Measurements from ENCODE around the gene ERCC1. TPM values are rescaled to one million over a fixed set of nuclear protein-coding genes. Genes with fewer than 3 reads are reported as not detected.

ERCC1 gene
- total RNA-seq, 1 experiment from 2014 or later: 62.4 TPM

- peaks cover 10% of the 10 kb centered on the region for H3K23me2 ChIP-seq (ENCODE audit: insufficient read length, low read depth, low read length, poor library complexity, severe bottlenecking)
- no peak overlapping the region for H2AK5ac ChIP-seq (ENCODE audit: insufficient read length, low read length)
- no peak overlapping the region for H2BK12ac ChIP-seq (ENCODE audit: insufficient read length, low read depth, low read length)
- peaks cover 19 to 22% of the 10 kb centered on the region in 2 experiments for H3K4me1 Mint-ChIP-seq
- no peaks in the 10 kb centered on the region for H3K27me3 ChIP-seq (ENCODE audit: insufficient read depth, low read length)
- H2AFZ ChIP-seq (ENCODE audit: low read length): no peak overlapping the region
- H2BK20ac ChIP-seq (ENCODE audit: low read depth, low read length, poor library complexity, severe bottlenecking): no peak overlapping the region
- H3T11ph ChIP-seq (ENCODE audit: low read length): no peak overlapping the region
- H3K14ac ChIP-seq (ENCODE audit: insufficient read depth, low read length): no peak overlapping the region
- no CpG with 5 or more reads among the region's 4 CpGs for WGBS (ENCODE audit: extremely low coverage, insufficient read length, low lambda C conversion rate)
- no peak overlapping the region for H4K91ac ChIP-seq (ENCODE audit: insufficient read length, low read depth, low read length)
- no peaks in the 10 kb centered on the region; a peak in 1 of 5 replicates for H3K9me3 Mint-ChIP-seq
- H3K18ac ChIP-seq (ENCODE audit: insufficient read length, low read depth, low read length): no peak overlapping the region
- no peak overlapping the region for H3K23ac ChIP-seq (ENCODE audit: insufficient read length, low read depth, low read length)
- no peak overlapping the region for H4K5ac ChIP-seq (ENCODE audit: insufficient read length, low read depth, low read length)
- H3K27ac Mint-ChIP-seq: no peak overlapping the region
- no peak overlapping the region for H3K27ac ChIP-seq (ENCODE audit: insufficient read length, low read depth, low read length)
- no peak for DNase-seq
- H3K27me3 Mint-ChIP-seq (ENCODE audit: low read depth): no peaks in the 10 kb centered on the region
- no peak overlapping the region for H2BK120ac ChIP-seq (ENCODE audit: low read depth, low read length, poor library complexity, severe bottlenecking)
- no peaks in the 10 kb centered on the region for H3K79me1 ChIP-seq (ENCODE audit: insufficient read depth, low read depth, low read length, poor library complexity, severe bottlenecking)
- H3K36me3 Mint-ChIP-seq (ENCODE audit: insufficient read depth in 1 of 3, low read depth in 3 of 3): peaks cover 20 to 51% (median 51%) of the 10 kb centered on the region in 3 experiments
- TF ChIP-seq CTCF (conservative IDR thresholded peaks at IDR 0.05): no peak
- H3K4me1 ChIP-seq (ENCODE audit: insufficient read depth, low read length): peaks cover 2% of the 10 kb centered on the region; the same call in 1 of the 2 replicates
- no peaks in the 10 kb centered on the region for H4K20me1 ChIP-seq (ENCODE audit: control insufficient read depth, insufficient read depth, insufficient read length)
- no peak overlapping the region for H3K4me3 Mint-ChIP-seq
- H4K8ac ChIP-seq (replicated peaks; ENCODE audit: insufficient read length, low read depth, low read length): no peak overlapping the region
- no peaks in the 10 kb centered on the region for H3K9me3 ChIP-seq (ENCODE audit: control insufficient read depth, low read depth, low read length)
- no peak overlapping the region for H2BK5ac ChIP-seq (ENCODE audit: insufficient read length, low read length)
- H2BK15ac ChIP-seq (ENCODE audit: low read depth, low read length): no peak overlapping the region
- H3K4ac ChIP-seq (ENCODE audit: low read depth, low read length): no peak overlapping the region
- H3K9ac ChIP-seq (ENCODE audit: extremely low read depth, insufficient read length, low read length): no peak overlapping the region
- no peak overlapping the region for H3K56ac ChIP-seq (ENCODE audit: insufficient read length, low read depth, low read length)
- no peak overlapping the region for H3K4me2 ChIP-seq (ENCODE audit: insufficient read depth, insufficient read length, low read length)
- no peaks in the 10 kb centered on the region for H3K79me2 ChIP-seq (ENCODE audit: insufficient read depth, low read length)
Measured at GRCh38 chr19:45419396-45419795, 4.3 kb downstream of the ERCC1 start.

All from H9 (cell line).